A673 (cell line): Measurements from ENCODE around the gene CD93.

Source experiments
- EZH2 ChIP-seq: fragments of 200-600 bp; sonication (generic); IDR thresholded peaks from 2 replicates; pipeline ENCODE4 v1.6.1; 2017; ENCODE audit warnings: borderline replicate concordance, low read depth, mild to moderate bottlenecking, mixed read lengths, antibody characterized with exemption, low read length; ENCODE audit not compliant: poor library complexity, severe bottlenecking
- TF ChIP-seq, protein P1 (sequence below): fragments of 300-800, 200-600 bp; sonication (generic); conservative IDR thresholded peaks from 2 replicates; pipeline ENCODE4 v1.5.1; 2017; ENCODE audit warnings: low read depth, mild to moderate bottlenecking, antibody characterized with exemption, low read length, moderate library complexity, mixed read lengths

DNA sequence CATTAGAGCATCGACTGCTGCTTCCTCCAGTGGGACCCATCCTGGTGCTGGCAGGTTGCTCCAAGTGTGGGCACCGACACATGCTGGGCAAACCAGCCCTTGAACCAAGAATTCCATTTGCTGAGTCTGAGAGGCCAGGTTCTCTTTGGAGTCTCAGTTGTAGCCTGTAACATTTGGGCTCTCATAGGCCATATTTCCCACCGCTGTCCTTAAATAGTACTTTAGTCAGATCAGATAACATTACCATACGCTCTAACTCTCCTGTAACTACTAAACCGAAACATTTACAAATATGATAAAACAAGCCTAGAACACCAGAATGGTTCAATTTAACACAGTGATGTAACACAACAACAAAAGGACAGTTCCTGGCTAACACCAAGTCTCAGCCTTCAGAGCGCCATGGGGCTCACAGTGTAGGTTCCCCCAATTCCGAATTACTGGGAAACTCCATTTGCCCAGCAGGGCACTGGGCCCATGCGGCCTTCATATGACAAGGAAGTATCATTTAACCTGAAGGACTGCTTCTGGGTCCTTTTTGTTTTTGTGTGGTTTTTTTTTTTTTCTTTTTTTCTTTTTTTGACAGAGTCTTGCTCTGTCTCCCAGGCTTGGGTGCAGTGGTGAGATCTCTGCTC lies 28.4 kb upstream of the CD93 start:
- TF ChIP-seq, protein P1, sequence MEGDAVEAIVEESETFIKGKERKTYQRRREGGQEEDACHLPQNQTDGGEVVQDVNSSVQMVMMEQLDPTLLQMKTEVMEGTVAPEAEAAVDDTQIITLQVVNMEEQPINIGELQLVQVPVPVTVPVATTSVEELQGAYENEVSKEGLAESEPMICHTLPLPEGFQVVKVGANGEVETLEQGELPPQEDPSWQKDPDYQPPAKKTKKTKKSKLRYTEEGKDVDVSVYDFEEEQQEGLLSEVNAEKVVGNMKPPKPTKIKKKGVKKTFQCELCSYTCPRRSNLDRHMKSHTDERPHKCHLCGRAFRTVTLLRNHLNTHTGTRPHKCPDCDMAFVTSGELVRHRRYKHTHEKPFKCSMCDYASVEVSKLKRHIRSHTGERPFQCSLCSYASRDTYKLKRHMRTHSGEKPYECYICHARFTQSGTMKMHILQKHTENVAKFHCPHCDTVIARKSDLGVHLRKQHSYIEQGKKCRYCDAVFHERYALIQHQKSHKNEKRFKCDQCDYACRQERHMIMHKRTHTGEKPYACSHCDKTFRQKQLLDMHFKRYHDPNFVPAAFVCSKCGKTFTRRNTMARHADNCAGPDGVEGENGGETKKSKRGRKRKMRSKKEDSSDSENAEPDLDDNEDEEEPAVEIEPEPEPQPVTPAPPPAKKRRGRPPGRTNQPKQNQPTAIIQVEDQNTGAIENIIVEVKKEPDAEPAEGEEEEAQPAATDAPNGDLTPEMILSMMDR: no peak
- no peak for TF ChIP-seq EZH2
